ENCODE results near the gene MYOF.
"Not testable (repeated sequence)": the region's sequence is repeated elsewhere in the genome, so short reads cannot be mapped to it uniquely, and the experiment has no call there.

MYOF gene

DNA sequence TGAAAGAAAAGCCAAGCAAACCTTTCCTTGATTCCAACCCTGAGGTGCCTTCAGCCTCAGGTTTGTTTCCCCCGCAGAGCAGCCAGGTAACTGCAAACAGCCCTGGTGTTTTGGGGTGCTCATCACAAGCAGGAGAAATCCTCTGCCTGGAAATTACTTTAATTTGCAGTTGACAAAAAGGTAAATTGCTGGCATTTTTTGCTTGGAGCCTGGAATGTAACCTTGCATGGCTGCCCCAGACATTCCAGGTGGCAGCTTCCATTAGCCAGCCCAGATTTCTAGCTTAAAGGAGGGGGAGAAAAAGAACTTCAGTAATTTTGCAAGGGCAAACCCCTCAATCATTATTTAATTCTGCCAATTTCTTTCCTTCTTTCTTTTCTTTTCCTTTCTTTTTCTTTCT is 194.4 kb downstream of the MYOF start:
- TF ChIP-seq, protein P1, sequence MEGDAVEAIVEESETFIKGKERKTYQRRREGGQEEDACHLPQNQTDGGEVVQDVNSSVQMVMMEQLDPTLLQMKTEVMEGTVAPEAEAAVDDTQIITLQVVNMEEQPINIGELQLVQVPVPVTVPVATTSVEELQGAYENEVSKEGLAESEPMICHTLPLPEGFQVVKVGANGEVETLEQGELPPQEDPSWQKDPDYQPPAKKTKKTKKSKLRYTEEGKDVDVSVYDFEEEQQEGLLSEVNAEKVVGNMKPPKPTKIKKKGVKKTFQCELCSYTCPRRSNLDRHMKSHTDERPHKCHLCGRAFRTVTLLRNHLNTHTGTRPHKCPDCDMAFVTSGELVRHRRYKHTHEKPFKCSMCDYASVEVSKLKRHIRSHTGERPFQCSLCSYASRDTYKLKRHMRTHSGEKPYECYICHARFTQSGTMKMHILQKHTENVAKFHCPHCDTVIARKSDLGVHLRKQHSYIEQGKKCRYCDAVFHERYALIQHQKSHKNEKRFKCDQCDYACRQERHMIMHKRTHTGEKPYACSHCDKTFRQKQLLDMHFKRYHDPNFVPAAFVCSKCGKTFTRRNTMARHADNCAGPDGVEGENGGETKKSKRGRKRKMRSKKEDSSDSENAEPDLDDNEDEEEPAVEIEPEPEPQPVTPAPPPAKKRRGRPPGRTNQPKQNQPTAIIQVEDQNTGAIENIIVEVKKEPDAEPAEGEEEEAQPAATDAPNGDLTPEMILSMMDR (IDR thresholded peaks at IDR 0.05; ENCODE audit: insufficient read depth, missing control alignments), result no peak
- DNase-seq (ENCODE audit: insufficient read length, low spot score) (no peak), FAIRE-seq (no peak)

- not testable (repeated sequence) for DNase-seq (ENCODE audit: insufficient read length, low spot score)
These were observed 197.9 kb downstream of the MYOF start for GRCh38 chr10:93284246-93284645.

GRCh38 chr10:93281367-93281720 is 200.8 kb downstream of the MYOF start:
- DNase-seq (ENCODE audit: insufficient read length, low spot score), result no peak
- TF ChIP-seq, protein P1 (IDR thresholded peaks at IDR 0.05; ENCODE audit: insufficient read depth, missing control alignments), result no peak
- FAIRE-seq, result no peak

More at GRCh38 chr10:93284246-93284645, 197.9 kb downstream of the MYOF start:
- not testable (repeated sequence) for FAIRE-seq

GRCh38 chr10:93280699-93281366 is 201.3 kb downstream of the MYOF start:
- DNase-seq (ENCODE audit: insufficient read length, low spot score), result no peak
- TF ChIP-seq, protein P1 (IDR thresholded peaks at IDR 0.05; ENCODE audit: insufficient read depth, missing control alignments), result no peak
- no peak for FAIRE-seq

GRCh38 chr10:93280121-93280698 is 201.9 kb downstream of the MYOF start:
- no peak for DNase-seq (ENCODE audit: insufficient read length, low spot score)
- FAIRE-seq, result no peak
- TF ChIP-seq, protein P1 (IDR thresholded peaks at IDR 0.05; ENCODE audit: insufficient read depth, missing control alignments), result no peak

GRCh38 chr10:93277360-93277759 is 204.8 kb downstream of the MYOF start:
- no peak for FAIRE-seq
- no peak for DNase-seq (ENCODE audit: insufficient read length, low spot score)
- TF ChIP-seq, protein P1 (IDR thresholded peaks at IDR 0.05; ENCODE audit: insufficient read depth, missing control alignments), result no peak

DNA sequence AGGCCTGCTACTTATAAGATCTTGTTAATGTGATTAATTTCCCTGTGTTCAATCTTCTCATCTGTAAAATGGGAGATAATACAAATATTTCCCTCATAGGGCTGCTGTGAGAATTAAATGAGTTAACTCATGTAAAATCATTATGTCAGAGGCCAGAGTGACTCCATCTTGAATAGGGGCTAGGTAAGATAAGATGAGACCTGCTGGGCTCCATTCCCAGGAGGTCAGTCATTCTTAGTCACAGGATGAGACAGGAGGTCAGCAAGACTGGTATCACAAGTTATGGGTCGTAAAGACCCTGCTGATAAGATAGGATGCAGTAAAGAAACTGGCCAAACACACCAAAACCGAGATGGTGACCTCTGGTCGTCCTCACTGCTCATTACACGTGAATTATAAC is 207.7 kb downstream of the MYOF start:
- FAIRE-seq (no peak), DNase-seq (ENCODE audit: insufficient read length, low spot score) (no peak)
- TF ChIP-seq, protein P1 (IDR thresholded peaks at IDR 0.05; ENCODE audit: insufficient read depth, missing control alignments), result no peak

All from D721Med (cell line).